H1 (cell line): Measurements from ENCODE around the gene APOBEC3H. TPM values are rescaled to one million over a fixed set of nuclear protein-coding genes. Genes with fewer than 3 reads are reported as not detected.

Experiments
- ASH2L ChIP-seq: fragments of 200-600, 300-600 bp; sonication (generic); IDR thresholded peaks from one replicate; pipeline ENCODE4 v1.7.1; 2017; ENCODE audit warnings: low read length
- CHD7 ChIP-seq: fragments of 300-600 bp; sonication (generic); IDR thresholded peaks from 2 replicates; pipeline ENCODE4 v1.7.1; 2012; ENCODE audit warnings: low read length, moderate library complexity, mild to moderate bottlenecking, inconsistent platforms; ENCODE audit not compliant: insufficient replicate concordance
- CTCF ChIP-seq, 3 experiments: IDR thresholded peaks; 1 replicate in 2 of 3; 2 replicates in 1 of 3; pipeline versions ENCODE4 v1.5.1 to v1.6.1; 2011; ENCODE audit warnings: low read length in 3 of 3, mild to moderate bottlenecking in 3 of 3, inconsistent platforms in 2 of 3, low read depth in 1 of 3, moderate library complexity in 1 of 3; ENCODE audit not compliant: insufficient read depth in 1 of 3; ENCODE audit errors: control extremely low read depth in 1 of 3
- KDM5A ChIP-seq: fragments of 200-600 bp; IDR thresholded peaks from 2 replicates; pipeline ENCODE4 v1.7.1; 2012; ENCODE audit warnings: mild to moderate bottlenecking, low read length, inconsistent platforms, mixed read lengths
- SIX5 ChIP-seq: IDR thresholded peaks from 2 replicates; pipeline ENCODE4 v1.6.1; 2011; ENCODE audit warnings: mild to moderate bottlenecking, low read depth, low read length
- polyA plus RNA-seq, 7 experiments: library from polyadenylated mRNA; depleted of rRNA in 3 of 7; stranded (reverse) in 5 of 7; unstranded in 2 of 7; fragments of >200 nt in 5 of 7; fragments of 200-250 nt in 2 of 7; gene quantifications; 1 replicate in 5 of 7; 2 replicates in 1 of 7; 4 replicates in 1 of 7; pipeline versions ENCODE4 v1.2.1 to v1.2.3, GENCODE V29; 2011 to 2013; ENCODE audit warnings: missing spikeins in 2 of 7, mixed read lengths in 2 of 7
- total RNA-seq: library from RNA; stranded (reverse); fragmentation: NEBNext Ultra II Directional; extraction: Animal tissue kit (Norgen Biotek cat#: 25700); gene quantifications from 2 replicates; pipeline ENCODE4 v1.2.1, GENCODE V29; 2021

APOBEC3H gene
- total and polyA plus RNA-seq, 2 of the 8 experiments (the other 6 are each of a cell fraction or from before 2014, with no cell fraction given) = 0.47 to 0.56 TPM

GRCh38 chr22:39134366-39135091 is 37.5 kb downstream of the APOBEC3H start (continued):
- TF ChIP-seq CHD7 (no peak), SIX5 (no peak), ASH2L (no peak), CTCF (IDR thresholded peaks at IDR 0.05; ENCODE audit: control extremely low read depth in 1 of 3, insufficient read depth in 1 of 3, low read depth in 1 of 3, low read length in 3 of 3) (no peak), KDM5A (no peak)
